ENCODE measurements around the gene RYR3.
A peak's percentile ranks its signal among the peaks of the same experiment; 100 is the strongest.

Gene RYR3

DNA sequence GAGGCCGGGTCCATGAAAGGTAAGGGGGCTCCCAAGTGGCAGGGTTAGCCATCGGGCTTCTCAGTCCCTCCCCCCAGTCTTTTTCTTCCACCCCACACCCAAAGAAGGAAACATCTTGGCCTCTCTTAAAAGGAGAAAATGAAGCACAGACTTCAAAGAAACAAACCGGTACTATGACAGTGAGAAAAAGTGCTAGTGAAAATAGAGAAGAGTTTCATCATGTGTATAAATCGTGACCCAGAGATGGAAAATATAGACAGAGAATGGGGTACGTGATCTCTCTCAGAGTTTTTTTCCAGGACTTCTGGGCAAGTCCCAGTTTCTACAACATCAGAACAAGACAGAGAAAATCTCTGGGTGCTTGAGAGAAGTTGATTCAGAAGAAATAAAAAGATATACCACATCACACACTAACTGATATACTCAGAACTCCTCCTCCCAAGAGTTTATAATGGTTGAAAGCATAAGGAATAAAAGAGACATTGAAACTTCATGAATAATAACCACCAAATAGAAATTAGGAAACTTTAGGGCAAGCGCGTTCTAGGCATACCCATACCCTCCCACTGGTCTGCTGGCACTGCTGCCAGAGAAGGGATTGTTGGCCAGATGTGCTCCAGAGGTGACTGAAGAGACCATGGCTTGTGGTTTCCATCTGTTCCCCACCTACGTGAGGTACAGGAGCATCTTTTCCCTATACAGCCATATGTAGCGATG is 338.6 kb downstream of the RYR3 start:
- DNase-seq (ENCODE audit: low spot score): no peak

DNA sequence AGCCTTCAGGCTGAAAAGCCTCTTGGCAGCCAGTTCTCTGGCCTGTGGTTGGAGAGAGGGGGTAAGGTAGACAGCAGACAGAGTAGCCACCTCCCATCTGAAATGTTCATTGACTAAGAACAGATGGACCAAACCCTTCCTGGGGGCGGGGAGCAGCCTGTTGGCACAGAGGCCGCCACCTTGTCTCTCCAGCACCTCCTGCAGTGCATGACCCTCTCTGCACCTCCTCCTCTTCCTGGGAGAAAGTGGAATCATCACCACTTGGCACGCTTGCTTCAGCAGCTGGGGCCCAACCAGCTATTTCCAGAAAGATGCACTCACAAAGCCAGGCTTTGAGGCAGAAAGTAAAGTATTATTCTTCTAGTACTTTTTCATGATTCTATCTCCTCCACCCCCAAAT is 344.1 kb downstream of the RYR3 start:
- no peak for DNase-seq (ENCODE audit: low spot score)

DNA sequence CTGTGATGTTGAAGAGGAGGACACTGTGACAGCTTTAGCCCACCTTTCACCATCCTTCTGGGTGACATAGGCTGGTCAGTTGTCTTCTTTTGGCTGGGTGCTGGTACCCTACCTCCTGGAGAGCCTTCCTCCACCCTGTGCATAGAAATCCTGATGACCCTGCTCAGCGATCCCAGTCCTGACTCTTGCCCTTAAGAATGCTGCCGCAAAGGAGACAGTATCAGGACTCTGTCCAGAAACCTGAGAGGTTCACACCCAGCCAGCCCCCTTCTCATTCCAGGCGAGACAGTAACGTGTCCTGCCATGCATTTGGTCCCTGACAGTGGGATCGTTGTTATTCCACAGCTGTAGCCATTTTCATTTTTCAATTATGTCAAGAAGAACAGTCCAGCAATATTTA is 344.7 kb downstream of the RYR3 start:
- DNase-seq (ENCODE audit: low spot score): no peak

DNA sequence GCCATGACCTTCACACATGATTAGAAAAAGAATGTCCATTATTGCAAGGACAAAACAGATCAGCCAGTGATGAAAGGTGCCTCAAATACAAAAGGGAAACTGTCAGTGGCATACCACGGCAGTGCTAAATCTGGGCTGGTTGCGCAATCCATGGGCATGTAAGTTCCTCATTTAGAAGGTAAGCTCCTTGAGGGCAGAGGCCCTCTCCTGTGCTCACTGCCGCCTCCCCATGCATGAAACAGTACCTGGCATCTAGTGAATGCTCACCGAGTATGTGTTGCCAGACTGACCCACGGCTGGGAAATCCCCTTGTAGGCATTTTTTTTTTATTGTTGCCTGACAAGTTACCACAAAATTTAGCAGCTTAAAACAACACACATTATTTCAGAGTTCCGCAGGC is 345.4 kb downstream of the RYR3 start:
- DNase-seq (ENCODE audit: low spot score): no peak

DNA sequence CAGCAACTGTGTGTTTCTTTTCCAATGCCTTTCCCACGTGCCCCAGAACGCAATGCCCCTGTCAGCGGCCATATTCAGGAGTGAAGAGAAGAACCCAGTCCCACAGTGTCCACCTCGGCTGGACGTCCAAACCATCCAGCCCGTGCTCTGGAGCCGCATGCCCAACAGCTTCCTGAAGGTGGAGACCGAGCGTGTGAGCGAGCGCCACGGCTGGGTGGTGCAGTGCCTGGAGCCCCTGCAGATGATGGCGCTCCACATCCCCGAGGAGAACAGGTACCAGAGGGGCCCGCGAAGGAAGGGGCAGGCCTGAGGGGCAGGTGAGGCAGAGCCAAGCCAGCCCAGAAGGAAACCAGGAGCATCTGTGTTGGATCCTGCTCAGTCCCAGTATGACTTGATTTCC is 349.4 kb downstream of the RYR3 start:
- DNase-seq (ENCODE audit: low spot score): no peak

DNA sequence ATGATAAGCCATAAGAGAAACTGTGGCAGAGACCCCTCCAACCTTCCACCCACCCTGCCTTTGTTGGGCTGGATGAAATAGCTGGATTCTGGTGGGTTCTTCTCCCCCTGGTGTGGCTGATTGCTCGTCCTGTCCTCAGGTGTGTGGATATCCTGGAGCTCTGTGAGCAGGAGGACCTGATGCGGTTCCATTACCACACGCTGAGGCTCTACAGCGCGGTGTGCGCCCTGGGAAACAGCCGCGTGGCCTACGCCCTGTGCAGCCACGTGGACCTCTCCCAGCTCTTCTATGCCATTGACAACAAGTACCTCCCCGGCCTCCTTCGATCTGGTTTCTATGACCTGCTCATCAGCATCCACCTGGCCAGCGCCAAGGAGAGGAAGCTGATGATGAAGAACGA is 351.2 kb downstream of the RYR3 start:
- DNase-seq (ENCODE audit: low spot score): no peak

DNA sequence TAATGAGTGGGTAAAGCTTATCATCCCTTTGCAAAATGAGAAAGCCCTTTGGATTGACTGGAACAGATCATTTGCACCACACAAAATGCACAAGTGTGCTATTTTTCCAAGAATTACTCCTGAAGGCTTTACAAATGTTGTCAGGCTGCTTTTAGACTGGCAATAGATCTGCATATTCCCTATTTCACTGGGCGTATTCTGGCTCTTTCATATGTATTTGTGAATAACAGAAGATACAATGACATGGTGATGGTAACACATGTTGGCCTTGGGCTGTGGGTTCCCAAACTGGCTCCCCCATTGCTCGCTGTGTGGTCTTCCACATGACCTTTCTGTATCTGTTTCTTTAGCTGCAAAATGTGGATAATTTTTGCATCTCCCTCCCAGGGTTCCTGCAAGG is 354.2 kb downstream of the RYR3 start:
- DNase-seq (ENCODE audit: low spot score): no peak

DNA sequence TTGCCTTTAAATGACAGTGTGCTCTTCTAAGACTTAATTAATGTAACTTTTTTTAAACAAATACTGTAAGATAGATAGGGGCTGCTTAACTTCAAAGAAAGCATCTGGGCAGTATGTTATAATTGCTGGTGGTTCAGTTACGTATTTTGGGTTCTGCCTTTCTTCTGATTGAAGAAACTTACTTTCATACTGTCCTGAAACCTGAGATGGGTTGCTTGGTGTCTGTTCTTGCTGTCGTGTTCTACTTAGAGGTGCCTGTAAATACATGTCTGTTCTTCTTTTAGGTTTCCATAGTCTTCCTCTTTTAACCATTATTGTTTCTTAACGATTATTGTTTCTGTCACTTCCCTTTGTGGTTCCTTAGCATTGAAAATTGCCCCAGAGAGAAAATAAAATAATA is 359.8 kb downstream of the RYR3 start:
- DNase-seq (ENCODE audit: low spot score): no peak

DNA sequence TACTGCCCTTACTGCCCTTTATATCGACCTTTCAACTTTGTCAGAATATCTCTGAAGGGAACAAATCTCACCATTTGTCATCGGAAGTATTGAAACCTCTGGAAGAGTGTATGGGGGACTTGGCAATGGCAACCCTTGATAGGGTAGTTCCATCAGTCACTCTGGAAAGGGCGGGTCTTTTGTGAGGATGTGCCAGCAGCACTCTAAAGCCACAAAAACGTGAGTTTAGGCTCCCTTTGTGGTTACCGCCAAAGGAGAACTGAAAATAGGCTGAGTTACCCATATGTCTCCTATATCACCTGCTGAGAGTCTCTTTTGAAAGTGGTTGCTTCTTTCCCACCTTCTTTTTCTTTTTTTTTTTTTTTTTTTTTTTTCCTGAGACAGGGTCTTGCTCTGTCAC is 360.7 kb downstream of the RYR3 start:
- DNase-seq (ENCODE audit: low spot score): no peak

DNA sequence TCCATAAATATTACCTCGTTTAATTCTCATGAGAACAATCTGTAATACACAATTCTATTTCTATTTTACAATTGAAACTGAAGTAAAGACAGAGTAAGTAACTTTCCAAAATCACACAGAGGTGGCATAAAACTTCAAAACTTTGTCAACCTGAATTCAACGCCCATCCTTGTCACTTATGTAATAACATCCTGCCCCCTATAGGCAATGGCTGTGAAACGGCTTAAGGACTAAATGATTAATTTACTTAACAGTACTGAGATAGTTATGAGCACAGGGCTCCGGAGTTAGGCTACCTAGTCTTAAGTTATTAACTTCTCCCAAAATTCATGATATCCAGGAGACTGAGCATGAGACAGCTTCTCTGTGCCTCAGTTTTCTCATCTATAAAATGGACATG is 364.5 kb downstream of the RYR3 start:
- no peak for DNase-seq (ENCODE audit: low spot score)

DNA sequence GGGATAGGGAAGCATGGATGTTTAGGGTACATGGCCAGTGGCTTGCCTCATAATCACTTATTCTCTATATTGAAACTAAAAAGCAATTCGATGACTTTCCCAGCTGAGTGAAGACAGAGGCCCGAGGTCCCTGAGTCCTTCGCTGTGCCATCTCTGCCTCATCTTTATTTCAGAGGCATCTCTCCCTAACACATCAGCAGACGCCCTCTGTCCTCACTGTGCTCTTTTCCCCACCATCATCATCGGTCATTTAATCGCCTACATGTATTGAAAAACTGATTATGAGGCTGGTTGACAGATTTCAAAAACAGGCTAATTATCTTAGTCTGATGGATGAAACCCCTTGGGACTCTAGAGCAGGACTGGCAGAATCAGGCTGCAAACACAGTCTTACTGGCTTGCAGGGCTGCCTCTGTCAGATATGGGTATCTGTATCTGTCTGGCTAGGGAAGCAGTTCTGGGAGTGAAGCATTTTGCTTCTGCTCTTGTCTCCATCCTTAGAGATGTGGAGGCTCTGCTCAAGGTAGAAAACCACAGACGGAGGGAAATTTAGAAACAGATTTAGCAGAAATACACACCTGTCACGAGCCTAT is 366.6 kb downstream of the RYR3 start:
- no peak for DNase-seq (ENCODE audit: low spot score)

DNA sequence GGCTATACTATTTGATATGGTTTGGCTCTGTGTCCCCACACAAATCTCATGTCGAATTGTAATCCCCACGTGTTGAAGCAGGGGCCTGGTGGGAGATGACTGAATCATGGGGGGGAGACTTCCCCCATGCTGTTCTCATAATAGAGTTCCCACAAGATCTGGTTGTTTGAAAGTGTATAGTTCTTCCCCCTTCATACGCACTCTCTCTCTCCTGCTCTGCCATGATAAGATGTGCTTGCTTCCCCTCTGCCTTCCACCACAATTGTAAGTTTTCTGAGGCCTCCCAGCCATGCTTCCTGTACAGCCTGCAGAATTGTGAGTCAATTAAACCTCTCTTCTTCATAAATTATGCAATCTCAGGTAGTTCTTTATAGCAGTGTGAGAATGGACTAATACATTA is 367.4 kb downstream of the RYR3 start:
- no peak for DNase-seq (ENCODE audit: low spot score)

DNA sequence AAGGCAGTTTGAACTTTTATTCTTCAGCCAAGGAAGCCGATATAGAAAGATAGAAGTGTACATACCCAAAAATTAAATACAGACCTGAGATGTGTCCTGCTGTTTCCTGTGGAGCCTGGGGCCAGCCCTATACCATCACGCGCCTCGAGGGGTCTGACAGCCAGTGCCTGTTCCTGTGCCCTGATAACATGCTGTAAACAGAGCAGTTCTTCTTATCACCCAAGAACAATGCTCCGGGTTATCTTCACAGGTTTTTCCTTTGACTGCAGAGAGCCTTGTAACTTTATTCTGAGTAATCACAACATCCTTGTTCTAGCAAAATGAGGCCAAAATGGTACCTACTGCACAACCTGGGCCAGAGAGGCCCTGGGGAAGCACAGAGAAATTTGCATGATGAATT is 367.8 kb downstream of the RYR3 start:
- no peak for DNase-seq (ENCODE audit: low spot score)

DNA sequence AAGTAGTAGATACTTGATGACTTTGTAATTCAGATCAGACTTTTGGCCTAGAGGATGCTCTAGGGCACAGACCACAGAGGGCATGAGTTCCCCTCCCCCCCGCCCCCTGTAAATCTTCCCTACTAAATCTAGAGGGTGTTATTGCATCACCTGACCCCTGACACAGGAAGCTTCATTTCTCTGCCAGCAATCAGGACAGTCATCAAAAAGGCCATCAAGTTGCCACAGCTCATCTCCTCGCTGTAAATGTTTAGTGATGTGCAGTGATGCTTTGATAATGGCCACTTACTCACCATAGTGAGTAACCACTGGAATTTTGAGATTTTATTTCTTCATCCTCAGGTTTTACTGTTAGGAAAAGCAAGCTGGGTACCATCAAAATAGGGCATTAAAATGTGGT is 368.3 kb downstream of the RYR3 start:
- DNase-seq (ENCODE audit: low spot score): no peak

DNA sequence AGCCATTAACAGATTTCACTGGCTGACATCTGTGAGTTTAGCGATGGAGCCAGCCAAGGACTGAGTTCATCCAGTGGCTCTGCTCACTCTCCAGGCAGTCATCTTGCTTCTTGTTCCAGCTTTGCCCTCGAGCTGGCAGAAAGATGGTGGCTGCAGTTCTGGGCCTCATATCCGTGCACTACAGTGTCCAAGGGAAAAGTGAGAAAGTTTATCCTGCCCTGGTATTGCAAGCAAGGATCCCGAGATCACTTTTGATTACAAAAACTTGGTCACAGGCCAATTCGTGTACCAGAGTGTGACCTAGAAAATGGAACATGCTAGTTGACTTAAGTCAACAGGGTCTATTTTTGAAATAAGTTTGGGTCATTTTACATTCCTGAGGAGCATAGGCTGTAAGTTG is 369.6 kb downstream of the RYR3 start:
- DNase-seq (ENCODE audit: low spot score): no peak

DNA sequence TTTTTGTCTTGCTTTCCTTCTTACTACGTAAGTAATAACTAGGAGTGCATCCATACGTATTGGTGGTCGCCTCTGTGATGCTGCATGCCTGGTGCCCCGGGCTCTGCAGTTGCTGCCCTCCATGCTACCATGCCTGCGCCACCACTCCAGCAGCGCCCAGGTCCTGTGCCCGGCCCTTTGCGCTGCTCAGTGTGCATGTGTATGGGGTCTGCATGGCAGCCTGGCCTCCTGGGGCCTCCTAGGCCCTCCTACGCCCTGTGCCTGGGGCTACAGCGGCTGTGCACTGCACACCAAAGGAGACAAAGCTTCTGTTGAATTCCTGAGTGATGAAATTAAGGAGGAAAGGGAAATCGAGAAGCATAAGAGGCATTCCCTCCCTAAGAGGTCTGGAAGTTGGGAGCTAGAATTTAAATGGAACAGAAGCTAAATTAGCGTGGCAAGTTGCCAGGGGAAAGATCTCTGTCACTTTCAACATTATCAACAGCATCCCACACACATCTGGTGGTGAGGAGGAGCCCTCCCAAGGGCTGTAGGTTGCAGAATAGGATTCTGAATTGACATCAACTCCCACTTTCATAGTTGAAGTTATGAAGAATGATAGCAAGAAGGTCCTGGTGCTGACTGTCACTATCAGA is 382.5 kb downstream of the RYR3 start:
- DNase-seq (ENCODE audit: low spot score): no peak

DNA sequence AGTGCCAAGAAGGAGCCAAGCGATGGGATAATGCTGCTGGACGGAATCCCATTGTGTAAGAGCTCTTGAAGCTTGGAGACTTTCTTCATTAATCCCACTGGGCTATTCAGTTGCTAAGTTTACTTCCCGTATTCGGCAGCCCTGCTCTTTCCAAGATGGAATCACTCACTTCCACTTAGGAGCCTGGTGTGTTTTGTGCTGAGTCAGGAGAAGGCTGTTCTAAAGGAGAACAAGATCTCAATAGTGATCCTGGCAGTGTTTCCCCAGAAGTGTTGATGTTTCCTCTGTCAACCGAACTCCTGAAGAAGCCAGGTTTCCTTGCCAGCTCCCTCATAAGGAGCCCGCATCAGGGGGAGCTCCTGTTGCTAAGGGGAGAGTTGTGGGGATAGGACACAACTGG is 387.4 kb downstream of the RYR3 start:
- no peak for DNase-seq (ENCODE audit: low spot score)

DNA sequence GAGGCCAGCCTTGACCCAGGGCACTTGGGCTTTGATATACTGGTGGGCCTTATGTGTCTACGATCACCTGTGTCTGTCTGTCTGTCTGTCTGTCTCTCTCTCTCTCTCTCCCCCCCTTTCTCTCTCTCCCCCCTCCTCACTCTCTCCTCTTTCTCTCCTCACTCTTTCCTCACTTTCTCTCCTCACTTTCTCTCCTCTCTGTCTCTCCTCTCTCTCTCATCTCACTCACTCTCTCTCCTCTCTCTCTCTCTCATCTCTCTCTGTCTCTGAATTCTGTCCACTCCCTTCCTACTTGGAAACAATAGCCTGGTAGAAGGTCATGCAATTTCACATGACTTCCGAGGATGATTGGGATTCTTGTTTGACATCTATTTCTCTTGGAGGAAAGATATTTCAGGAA is 388.4 kb downstream of the RYR3 start:
- no peak for DNase-seq (ENCODE audit: low spot score)

DNA sequence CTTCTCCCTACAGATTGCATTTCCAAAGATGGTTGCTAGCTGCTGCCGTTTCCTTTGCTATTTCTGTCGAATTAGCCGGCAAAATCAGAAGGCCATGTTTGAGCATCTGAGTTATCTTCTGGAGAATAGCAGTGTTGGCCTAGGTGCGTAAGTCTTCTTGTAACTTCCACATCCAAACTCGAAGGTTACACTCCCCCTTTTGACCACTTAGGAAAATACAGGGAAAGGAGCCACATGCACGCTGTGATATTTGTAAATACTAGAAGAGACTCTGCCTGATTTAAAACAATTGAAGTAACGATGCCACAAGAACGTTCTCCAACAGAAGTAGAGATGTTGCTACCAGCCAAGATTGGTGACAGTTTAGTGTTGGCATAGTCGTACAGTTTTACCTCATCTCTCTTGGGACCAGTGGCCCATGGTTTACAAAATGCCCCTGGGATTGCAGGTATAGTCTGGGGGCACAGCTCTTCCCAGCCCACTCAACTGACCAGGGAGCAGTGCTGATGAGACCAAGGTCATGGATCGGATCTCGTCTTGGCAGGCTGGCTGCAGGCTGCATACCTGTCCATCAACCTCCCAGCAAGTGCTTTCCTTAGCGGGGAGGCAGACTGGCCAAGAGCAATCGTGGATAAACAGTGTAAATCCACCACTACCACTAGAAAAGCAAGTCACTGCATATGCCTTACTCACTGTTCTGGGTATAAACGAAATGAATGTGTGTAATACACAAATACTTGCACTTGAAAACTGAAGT is 389.1 kb downstream of the RYR3 start:
- DNase-seq (ENCODE audit: low spot score): no peak

DNA sequence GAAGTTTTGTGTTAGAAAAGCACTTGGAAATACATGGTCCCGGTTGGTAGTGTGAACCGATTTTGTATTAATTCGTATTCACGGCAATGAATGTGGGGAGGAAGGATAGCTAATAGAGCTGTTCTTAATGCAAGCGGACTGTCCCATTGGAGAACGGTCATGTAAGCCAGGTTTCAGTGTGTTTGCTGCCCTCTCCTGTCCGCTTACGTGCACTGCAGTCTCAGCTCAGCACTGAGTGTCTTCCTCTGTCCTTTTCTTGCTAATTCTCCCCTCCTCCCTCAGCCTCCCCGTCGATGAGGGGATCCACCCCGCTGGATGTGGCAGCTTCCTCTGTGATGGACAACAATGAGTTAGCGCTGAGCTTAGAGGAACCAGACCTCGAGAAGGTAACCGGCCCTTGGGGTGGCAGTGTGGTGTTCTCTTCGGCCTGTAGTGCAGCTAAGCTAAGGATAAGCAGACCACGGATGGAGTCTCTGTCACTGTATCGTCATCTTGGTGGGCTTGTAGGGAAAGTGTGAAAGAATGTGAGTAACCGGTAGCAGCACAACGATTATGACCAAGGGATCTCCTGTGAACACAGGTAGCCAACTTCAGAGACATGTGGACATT is 390.0 kb downstream of the RYR3 start:
- peak; percentile 82 for DNase-seq (ENCODE audit: low spot score)

DNA sequence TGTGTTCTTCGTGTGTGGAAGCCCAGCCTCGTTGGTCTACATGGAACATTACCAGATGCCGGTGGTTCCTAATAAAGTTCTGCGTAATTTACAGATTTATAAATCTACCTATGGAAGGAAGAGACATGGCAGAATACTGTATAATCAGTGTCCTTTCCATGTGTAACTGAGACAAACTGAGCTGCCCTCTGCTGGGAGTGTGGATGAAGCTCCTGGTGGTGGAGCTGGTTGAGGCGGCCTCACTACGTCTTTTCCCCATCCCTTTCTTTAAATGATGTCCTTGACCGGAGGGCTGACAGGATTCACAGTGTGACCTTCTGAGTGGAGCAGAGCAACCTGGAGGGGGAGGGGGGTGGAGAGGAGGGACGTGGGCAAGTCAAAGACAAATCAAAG is 390.5 kb downstream of the RYR3 start:
- DNase-seq (ENCODE audit: low spot score): no peak

DNA sequence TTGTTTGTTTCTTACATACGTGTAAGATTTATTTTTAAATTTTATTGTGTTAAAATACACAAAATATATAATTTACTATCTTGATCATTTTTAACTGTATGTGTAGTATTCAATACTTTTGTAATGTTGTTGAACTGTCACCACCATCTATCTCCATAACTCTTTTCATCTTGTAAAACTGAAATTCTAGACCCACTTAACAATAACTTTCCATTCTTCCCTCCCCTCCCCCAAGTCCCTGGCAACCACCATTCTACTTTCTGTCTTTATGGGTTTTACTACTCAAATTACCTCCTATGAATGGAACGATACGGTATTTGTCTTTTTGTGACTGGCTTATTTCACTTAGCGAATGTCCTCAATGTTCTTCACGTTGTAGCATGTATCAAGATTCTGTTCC is 395.4 kb downstream of the RYR3 start:
- DNase-seq (ENCODE audit: low spot score): no peak

DNA sequence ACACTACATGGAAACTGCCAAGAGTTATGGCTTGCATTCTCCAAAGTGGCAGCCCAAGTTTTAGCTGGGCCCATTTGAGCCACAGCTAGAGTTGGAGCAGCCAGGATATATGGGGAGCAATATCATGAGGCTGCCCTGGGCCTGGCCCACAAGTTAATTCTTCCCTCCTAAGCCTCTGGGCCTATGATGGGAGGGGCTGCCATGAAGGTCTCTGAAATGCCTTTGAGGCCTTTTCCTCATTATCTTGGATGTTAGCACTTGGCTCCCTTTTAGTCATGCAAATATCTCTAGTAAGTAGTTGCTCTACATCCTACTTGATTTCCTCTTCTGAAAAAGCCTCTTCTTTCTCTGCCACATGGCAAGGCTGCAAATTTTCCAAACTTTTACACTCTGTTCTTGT is 400.0 kb downstream of the RYR3 start:
- DNase-seq (ENCODE audit: low spot score): no peak
